ENCODE data around the gene RARB. TPM values are rescaled to one million over a fixed set of nuclear protein-coding genes. Genes with fewer than 3 reads are reported as not detected.

Gene RARB
- total and polyA plus RNA-seq, 2 of the 13 experiments (the other 11 are each of a cell fraction or from before 2014, with no cell fraction given): 0.16 TPM; not detected in 1

DNA sequence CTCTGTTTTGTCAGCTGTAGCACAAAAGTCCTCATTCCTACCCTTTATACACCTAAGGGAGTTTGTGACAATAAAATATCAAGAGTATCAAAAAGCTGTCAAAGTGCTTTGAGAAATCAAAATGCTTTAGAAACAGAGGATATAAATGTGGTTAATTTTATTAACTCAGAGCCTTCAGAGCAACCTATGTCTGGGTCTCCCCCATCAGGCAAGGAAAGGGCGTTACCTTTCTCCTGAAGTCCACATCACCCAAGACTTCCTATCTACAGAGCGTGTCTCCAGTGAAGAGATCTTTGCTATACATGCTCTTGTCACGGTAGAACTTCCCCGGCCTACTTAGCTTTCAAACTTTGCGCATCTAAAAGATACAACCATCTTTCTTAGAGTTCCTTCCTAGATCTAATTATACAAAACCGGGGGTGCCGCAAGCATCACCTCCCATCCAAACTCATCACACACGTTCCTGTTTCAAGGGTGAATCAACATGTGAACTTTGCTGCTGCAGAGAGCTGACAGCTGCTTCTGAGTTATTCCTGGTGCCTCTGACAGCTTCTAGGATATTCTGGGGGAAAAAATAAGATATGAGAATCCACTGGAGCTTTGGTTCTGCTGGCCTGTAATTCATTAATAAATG, 93.0 kb downstream of the RARB start (continued):
- TF ChIP-seq SP2 (CRISPR knock-in tag; IDR thresholded peaks at IDR 0.05) (no peak), ZNF17 (CRISPR knock-in tag; IDR thresholded peaks at IDR 0.05) (no peak), MEIS1 (CRISPR knock-in tag; IDR thresholded peaks at IDR 0.05; ENCODE audit: borderline replicate concordance) (no peak), RAD51 (IDR thresholded peaks at IDR 0.05; ENCODE audit: borderline replicate concordance) (no peak), ZNF260 (CRISPR knock-in tag; IDR thresholded peaks at IDR 0.05; ENCODE audit: borderline replicate concordance, low read depth) (no peak)
- TF ChIP-seq, protein P1, sequence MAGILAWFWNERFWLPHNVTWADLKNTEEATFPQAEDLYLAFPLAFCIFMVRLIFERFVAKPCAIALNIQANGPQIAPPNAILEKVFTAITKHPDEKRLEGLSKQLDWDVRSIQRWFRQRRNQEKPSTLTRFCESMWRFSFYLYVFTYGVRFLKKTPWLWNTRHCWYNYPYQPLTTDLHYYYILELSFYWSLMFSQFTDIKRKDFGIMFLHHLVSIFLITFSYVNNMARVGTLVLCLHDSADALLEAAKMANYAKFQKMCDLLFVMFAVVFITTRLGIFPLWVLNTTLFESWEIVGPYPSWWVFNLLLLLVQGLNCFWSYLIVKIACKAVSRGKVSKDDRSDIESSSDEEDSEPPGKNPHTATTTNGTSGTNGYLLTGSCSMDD (CRISPR knock-in tag; IDR thresholded peaks at IDR 0.05): no peak

DNA sequence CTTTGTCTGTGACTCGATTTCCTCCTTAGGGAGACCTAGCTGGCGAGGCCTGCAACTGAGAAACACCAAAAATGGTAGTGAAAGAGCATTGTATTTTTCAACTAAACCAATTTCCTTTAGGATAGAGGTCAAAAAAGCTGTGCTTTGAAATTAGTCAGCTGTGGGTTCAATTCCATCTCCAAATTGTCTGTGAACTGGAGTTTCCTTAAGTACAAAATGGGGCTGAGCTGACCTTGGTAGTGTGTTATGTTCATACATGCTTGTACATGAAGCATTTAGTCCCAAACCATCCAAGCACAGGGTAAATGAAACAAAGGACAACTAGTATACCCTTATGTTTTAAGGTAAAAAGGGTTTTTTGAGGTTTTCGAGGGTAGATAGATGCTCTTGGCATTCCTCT, 99.3 kb downstream of the RARB start:
- no peak overlapping the region for H3K4me2 ChIP-seq (ENCODE audit: low read depth, low read length)
- no peak for FAIRE-seq
- no TSS peak for BruUV-seq (replicated peaks)
- no peaks in the 10 kb centered on the region for H3K4me1 ChIP-seq (ENCODE audit: insufficient read depth, low read length)
- no peak overlapping the region for H3K9ac ChIP-seq (ENCODE audit: insufficient read depth, low read depth, low read length)
- no peak overlapping the region for H2AFZ ChIP-seq (ENCODE audit: low read length)
- no peaks in the 10 kb centered on the region for H3K27me3 ChIP-seq (ENCODE audit: control insufficient read depth in 1 of 2, insufficient read depth in 2 of 2, low read length in 2 of 2)
- H3K27ac ChIP-seq (ENCODE audit: extremely low read length, insufficient read depth, low read length): no peak overlapping the region
- in situ Hi-C loops (cut with HindIII; ENCODE audit: extremely low pct_ligation_motif_present, low pct_unique_long_range_greater_than_20kb) (no loop called here), intact Hi-C loops (cut with micrococcal nuclease; ENCODE audit: unreplicated experiment) (no loop called here)
- H4K20me1 ChIP-seq (ENCODE audit: insufficient read depth, low read length): no peaks in the 10 kb centered on the region
- POLR2A ChIA-PET: no interaction called here
- ATAC-seq: no peak
- no peaks in the 10 kb centered on the region for H3K79me2 ChIP-seq (ENCODE audit: insufficient read depth, low read length)
- H3K9me3 ChIP-seq (ENCODE audit: low read length): no peaks in the 10 kb centered on the region
- CTCF ChIA-PET (ENCODE audit: low intra/inter-chr PET ratio, low total read pairs): no interaction called here
- H3K4me3 ChIP-seq (replicated peaks in 1 of 3; ENCODE audit: insufficient read depth in 1 of 3, low read depth in 2 of 3, low read length in 3 of 3): no peak overlapping the region
- no peak for DNase-seq (ENCODE audit: low spot score)
- WGBS (ENCODE audit: low lambda C conversion rate): 18% methylated on average over 3 of the region's 3 CpGs
- H3K36me3 ChIP-seq (replicated peaks in 1 of 2; ENCODE audit: control insufficient read depth in 1 of 2, insufficient read depth in 2 of 2, low read length in 2 of 2): no peaks in the 10 kb centered on the region
- TF ChIP-seq ZNF7 (CRISPR knock-in tag; IDR thresholded peaks at IDR 0.05) (no peak), KLF16 (CRISPR knock-in tag; IDR thresholded peaks at IDR 0.05) (no peak), GFI1 (CRISPR knock-in tag; IDR thresholded peaks at IDR 0.05; ENCODE audit: borderline replicate concordance) (no peak), PAX8 (CRISPR knock-in tag; IDR thresholded peaks at IDR 0.05; ENCODE audit: borderline replicate concordance) (no peak), CENPX (CRISPR knock-in tag; IDR thresholded peaks at IDR 0.05) (no peak), RARA (CRISPR knock-in tag; IDR thresholded peaks at IDR 0.05) (no peak), ERF (CRISPR knock-in tag; IDR thresholded peaks at IDR 0.05) (no peak)
- TF ChIP-seq, protein P2, sequence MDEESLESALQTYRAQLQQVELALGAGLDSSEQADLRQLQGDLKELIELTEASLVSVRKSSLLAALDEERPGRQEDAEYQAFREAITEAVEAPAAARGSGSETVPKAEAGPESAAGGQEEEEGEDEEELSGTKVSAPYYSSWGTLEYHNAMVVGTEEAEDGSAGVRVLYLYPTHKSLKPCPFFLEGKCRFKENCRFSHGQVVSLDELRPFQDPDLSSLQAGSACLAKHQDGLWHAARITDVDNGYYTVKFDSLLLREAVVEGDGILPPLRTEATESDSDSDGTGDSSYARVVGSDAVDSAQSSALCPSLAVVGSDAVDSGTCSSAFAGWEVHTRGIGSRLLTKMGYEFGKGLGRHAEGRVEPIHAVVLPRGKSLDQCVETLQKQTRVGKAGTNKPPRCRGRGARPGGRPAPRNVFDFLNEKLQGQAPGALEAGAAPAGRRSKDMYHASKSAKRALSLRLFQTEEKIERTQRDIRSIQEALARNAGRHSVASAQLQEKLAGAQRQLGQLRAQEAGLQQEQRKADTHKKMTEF (CRISPR knock-in tag; IDR thresholded peaks at IDR 0.05): no peak
- TF ChIP-seq, protein P3, sequence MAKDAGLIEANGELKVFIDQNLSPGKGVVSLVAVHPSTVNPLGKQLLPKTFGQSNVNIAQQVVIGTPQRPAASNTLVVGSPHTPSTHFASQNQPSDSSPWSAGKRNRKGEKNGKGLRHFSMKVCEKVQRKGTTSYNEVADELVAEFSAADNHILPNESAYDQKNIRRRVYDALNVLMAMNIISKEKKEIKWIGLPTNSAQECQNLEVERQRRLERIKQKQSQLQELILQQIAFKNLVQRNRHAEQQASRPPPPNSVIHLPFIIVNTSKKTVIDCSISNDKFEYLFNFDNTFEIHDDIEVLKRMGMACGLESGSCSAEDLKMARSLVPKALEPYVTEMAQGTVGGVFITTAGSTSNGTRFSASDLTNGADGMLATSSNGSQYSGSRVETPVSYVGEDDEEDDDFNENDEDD (CRISPR knock-in tag; IDR thresholded peaks at IDR 0.05; ENCODE audit: borderline replicate concordance): no peak

All from HepG2 (cell line).